Measurements from ENCODE around the gene KCNAB1. TPM values are rescaled to one million over a fixed set of nuclear protein-coding genes. Genes with fewer than 3 reads are reported as not detected.

Gene KCNAB1
- total and polyA plus RNA-seq, 2 of the 8 experiments (the other 6 are each of a cell fraction or from before 2014, with no cell fraction given): 0.51 to 2.3 TPM

DNA sequence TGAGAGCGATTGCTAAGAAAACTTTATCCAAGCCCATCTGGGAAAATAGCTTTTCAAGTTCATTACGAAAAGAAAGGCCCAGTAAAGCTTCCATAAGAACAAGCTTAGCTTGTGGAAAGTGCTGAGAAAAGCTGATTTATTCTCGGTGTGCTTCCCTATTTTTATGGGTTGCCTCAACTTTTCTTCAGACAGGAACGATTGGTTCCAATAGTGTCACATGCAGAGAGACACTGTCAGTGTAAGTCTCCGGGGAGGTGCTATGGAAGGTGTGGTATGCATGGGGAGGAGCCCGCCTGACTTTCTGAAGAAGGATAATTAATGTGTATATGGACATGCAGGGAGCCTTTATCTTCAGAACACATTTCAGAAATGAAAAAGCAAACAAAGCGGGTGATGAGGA is 257.3 kb downstream of the KCNAB1 start:
- Histone ChIP-seq H3K56ac (replicated peaks; ENCODE audit: insufficient read length, low read depth, low read length) (no peak overlapping the region), H4K20me1 (replicated peaks in 1 of 2; ENCODE audit: control insufficient read depth in 1 of 2, insufficient read depth in 2 of 2, low read length in 2 of 2) (no peaks in the 10 kb centered on the region), H3K9ac (replicated peaks in 1 of 4; ENCODE audit: extremely low read depth in 1 of 4, low read depth in 3 of 4, low read length in 3 of 4) (no peak overlapping the region), H3K27ac (ENCODE audit: low read depth, low read length) (no peak overlapping the region), H3K4me3 (ENCODE audit: extremely low read depth in 1 of 4, insufficient read depth in 2 of 4, low read depth in 3 of 4, low read length in 4 of 4) (no peak overlapping the region), H2BK20ac (ENCODE audit: low read length) (no peak overlapping the region), H4K91ac (replicated peaks; ENCODE audit: insufficient read length, low read length) (no peak overlapping the region), H3K14ac (ENCODE audit: insufficient read length) (no peak overlapping the region), H3K79me2 (ENCODE audit: control insufficient read depth in 1 of 2, insufficient read depth in 2 of 2, low read length in 2 of 2) (no peaks in the 10 kb centered on the region), H3K4me2 (ENCODE audit: insufficient read depth in 1 of 2, low read depth in 2 of 2, low read length in 2 of 2) (no peak overlapping the region), H2BK12ac (ENCODE audit: low read depth, low read length) (no peak overlapping the region), H2BK120ac (replicated peaks; ENCODE audit: low read depth, low read length) (no peak overlapping the region), H2BK5ac (ENCODE audit: low read depth, low read length) (no peak overlapping the region), H3K79me1 (ENCODE audit: low read depth, low read length) (no peaks in the 10 kb centered on the region), H3K4me1 (replicated peaks in 1 of 4; ENCODE audit: control insufficient read depth in 3 of 4, insufficient read depth in 4 of 4, low read length in 3 of 4) (peaks cover 1 to 9% (median 5%) of the 10 kb centered on the region in 4 experiments; a peak in 6 of 7 replicates), H4K5ac (ENCODE audit: insufficient read length, low read depth, low read length) (no peak overlapping the region), H3K9me3 (ENCODE audit: insufficient read depth in 2 of 2, low read depth in 1 of 2, low read length in 1 of 2) (no peaks in the 10 kb centered on the region), H2AK5ac (ENCODE audit: low read depth, low read length) (no peak overlapping the region), H3K4ac (replicated peaks; ENCODE audit: insufficient read length, low read depth, low read length) (no peak overlapping the region), H3K23me2 (ENCODE audit: low read depth, low read length) (peaks cover 2% of the 10 kb centered on the region; the same call in 1 of the 2 replicates), H3K23ac (ENCODE audit: insufficient read length) (no peak overlapping the region), H3K27me3 (replicated peaks in 1 of 4; ENCODE audit: control insufficient read depth in 3 of 4, extremely low read depth in 1 of 4, insufficient read depth in 3 of 4, low read length in 3 of 4) (no peaks in the 10 kb centered on the region), H4K8ac (ENCODE audit: extremely low read depth, insufficient read depth, low read length) (no peak overlapping the region), H2AFZ (ENCODE audit: low read length) (no peak overlapping the region), H3K18ac (ENCODE audit: extremely low read depth, low read length) (no peak overlapping the region), H3K36me3 (ENCODE audit: control insufficient read depth in 2 of 4, insufficient read depth in 4 of 4, low read length in 3 of 4) (no peaks in the 10 kb centered on the region), H2BK15ac (ENCODE audit: low read length) (no peak overlapping the region)
- no peak for FAIRE-seq
- CTCF ChIA-PET (ENCODE audit: partially characterized antibody): interaction anchor here (1.0 to 10.8 kb wide), 10 partner anchors 16 to 333 kb away, joined by 3 to 138 read pairs (median 4); no protein-coding TSS in a partner anchor
- DNase-seq (ENCODE audit: low read depth in 1 of 2, low spot score in 2 of 2): no peak
- POLR2A ChIA-PET (ENCODE audit: partially characterized antibody): no interaction called here
- WGBS, 2 experiments (ENCODE audit: extremely low coverage in 1 of 2, insufficient coverage in 1 of 2, insufficient read length in 1 of 2, insufficient replicate concordance in 2 of 2, low coverage in 1 of 2, low lambda C conversion rate in 2 of 2, missing lambda C conversion rate in 1 of 2): 93% methylated on average over 7 of the region's 7 CpGs; no CpG with 5 or more reads in 1 of the 2 experiments
- no peak for TF ChIP-seq GABPA (IDR thresholded peaks at IDR 0.05; ENCODE audit: borderline replicate concordance, insufficient read depth, low read length)
- no peak for TF ChIP-seq JUN (IDR thresholded peaks at IDR 0.05; ENCODE audit: low read depth, low read length)
- TF ChIP-seq, protein P1, sequence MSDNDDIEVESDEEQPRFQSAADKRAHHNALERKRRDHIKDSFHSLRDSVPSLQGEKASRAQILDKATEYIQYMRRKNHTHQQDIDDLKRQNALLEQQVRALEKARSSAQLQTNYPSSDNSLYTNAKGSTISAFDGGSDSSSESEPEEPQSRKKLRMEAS (IDR thresholded peaks at IDR 0.05): no peak
- no peak for TF ChIP-seq SRF (IDR thresholded peaks at IDR 0.05; ENCODE audit: low read depth, low read length)
- TF ChIP-seq, protein P2, sequence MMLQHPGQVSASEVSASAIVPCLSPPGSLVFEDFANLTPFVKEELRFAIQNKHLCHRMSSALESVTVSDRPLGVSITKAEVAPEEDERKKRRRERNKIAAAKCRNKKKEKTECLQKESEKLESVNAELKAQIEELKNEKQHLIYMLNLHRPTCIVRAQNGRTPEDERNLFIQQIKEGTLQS (IDR thresholded peaks at IDR 0.05; ENCODE audit: insufficient read depth, low read depth, low read length): no peak
- no peak for TF ChIP-seq SP4 (IDR thresholded peaks at IDR 0.05; ENCODE audit: low read length)
- no peak for TF ChIP-seq ZNF274 (IDR thresholded peaks at IDR 0.05; ENCODE audit: borderline replicate concordance, extremely low read depth, low read length)
- TF ChIP-seq RBBP5 (IDR thresholded peaks at IDR 0.05; ENCODE audit: borderline replicate concordance, low read depth, low read length): no peak
- TF ChIP-seq, protein P3, sequence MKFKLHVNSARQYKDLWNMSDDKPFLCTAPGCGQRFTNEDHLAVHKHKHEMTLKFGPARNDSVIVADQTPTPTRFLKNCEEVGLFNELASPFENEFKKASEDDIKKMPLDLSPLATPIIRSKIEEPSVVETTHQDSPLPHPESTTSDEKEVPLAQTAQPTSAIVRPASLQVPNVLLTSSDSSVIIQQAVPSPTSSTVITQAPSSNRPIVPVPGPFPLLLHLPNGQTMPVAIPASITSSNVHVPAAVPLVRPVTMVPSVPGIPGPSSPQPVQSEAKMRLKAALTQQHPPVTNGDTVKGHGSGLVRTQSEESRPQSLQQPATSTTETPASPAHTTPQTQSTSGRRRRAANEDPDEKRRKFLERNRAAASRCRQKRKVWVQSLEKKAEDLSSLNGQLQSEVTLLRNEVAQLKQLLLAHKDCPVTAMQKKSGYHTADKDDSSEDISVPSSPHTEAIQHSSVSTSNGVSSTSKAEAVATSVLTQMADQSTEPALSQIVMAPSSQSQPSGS (IDR thresholded peaks at IDR 0.05; ENCODE audit: low read length): no peak
- TF ChIP-seq, protein P4, sequence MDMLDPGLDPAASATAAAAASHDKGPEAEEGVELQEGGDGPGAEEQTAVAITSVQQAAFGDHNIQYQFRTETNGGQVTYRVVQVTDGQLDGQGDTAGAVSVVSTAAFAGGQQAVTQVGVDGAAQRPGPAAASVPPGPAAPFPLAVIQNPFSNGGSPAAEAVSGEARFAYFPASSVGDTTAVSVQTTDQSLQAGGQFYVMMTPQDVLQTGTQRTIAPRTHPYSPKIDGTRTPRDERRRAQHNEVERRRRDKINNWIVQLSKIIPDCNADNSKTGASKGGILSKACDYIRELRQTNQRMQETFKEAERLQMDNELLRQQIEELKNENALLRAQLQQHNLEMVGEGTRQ (IDR thresholded peaks at IDR 0.05; ENCODE audit: low read length): no peak

Measured in H1 (cell line).